Measurements from ENCODE around the gene HOXC6. TPM values are rescaled to one million over a fixed set of nuclear protein-coding genes. Genes with fewer than 3 reads are reported as not detected.

Gene HOXC6
- polyA plus RNA-seq, 1 donor: 34.1 TPM

Other genes starting within 250 kb of the HOXC6 start
- gene HOXC13, start 89.6 kb upstream of the HOXC6 start, polyA plus RNA-seq (ENCODE audit: insufficient read length): 0.05 TPM
- gene HOXC12, start 73.5 kb upstream of the HOXC6 start, polyA plus RNA-seq (ENCODE audit: insufficient read length): not detected
- gene HOXC11, start 55.3 kb upstream of the HOXC6 start, polyA plus RNA-seq (ENCODE audit: insufficient read length): 2.1 TPM
- gene HOTAIR, start 53.5 kb upstream of the HOXC6 start, polyA plus RNA-seq (ENCODE audit: insufficient read length): 2.2 TPM
- gene HOXC10, start 43.3 kb upstream of the HOXC6 start, polyA plus RNA-seq (ENCODE audit: insufficient read length): 62.2 TPM
- gene HOXC9, start 28.3 kb upstream of the HOXC6 start, polyA plus RNA-seq (ENCODE audit: insufficient read length): 25.2 TPM
- 11.0 TPM for gene HOXC8, start 19.5 kb upstream of the HOXC6 start, polyA plus RNA-seq (ENCODE audit: insufficient read length)
- 2.7 TPM for gene HOXC5, start 4.6 kb downstream of the HOXC6 start, polyA plus RNA-seq (ENCODE audit: insufficient read length)
- gene HOXC4, start 25.4 kb downstream of the HOXC6 start, polyA plus RNA-seq (ENCODE audit: insufficient read length): 55.5 TPM
- gene SMUG1, start 160.5 kb downstream of the HOXC6 start, polyA plus RNA-seq (ENCODE audit: insufficient read length): 35.4 TPM

Measured in left kidney (tissue), 1 donor.